RWPE1 (cell line): ENCODE measurements around the gene ACKR1.

Experiments
- CTCF ChIA-PET: fragments of 350-600 bp; sonication (Branson Sonifier 250); formaldehyde crosslinking; extraction: SDS; loops from one replicate; lab custom pipeline; 2021; lab: Yijun Ruan, JAX
- POLR2A ChIA-PET: fragments of 400-600 bp; formaldehyde crosslinking; extraction: SDS; loops from one replicate; lab custom pipeline; 2020; ENCODE audit warnings: antibody characterized with exemption; ENCODE audit not compliant: low non-redundant PET; lab: Yijun Ruan, JAX
- DNase-seq: peaks from one replicate; pipeline ENCODE4 v3.0.0; 2012; ENCODE audit warnings: low spot score
- H3K27ac ChIP-seq: fragments of 450-650 bp; 2 replicates; pipeline ENCODE4 v1.5.1; 2017
- CTCF ChIP-seq: fragments of 450-650 bp; conservative IDR thresholded peaks from 2 replicates; pipeline ENCODE4 v1.5.1; 2017; ENCODE audit warnings: low read depth, mild to moderate bottlenecking

The ACKR1 gene

GRCh38 chr1:159197561-159198557 is 6.8 kb upstream of the ACKR1 start:
- POLR2A ChIA-PET = no interaction called here
- DNase-seq = peak; percentile 62

GRCh38 chr1:159199901-159200300 is 4.8 kb upstream of the ACKR1 start:
- no peak for TF ChIP-seq CTCF
- no peak for DNase-seq
- ChIA-PET POLR2A (no interaction called here), CTCF (no interaction called here)
- H3K27ac ChIP-seq = no peak overlapping the region

More at GRCh38 chr1:159197561-159198557, 6.8 kb upstream of the ACKR1 start:
- no peak overlapping the region for H3K27ac ChIP-seq
- CTCF ChIA-PET = interaction anchor here (0.5 to 3.7 kb wide), 17 partner anchors 10 to 1646 kb away, joined by 3 to 23 read pairs (median 3); no protein-coding TSS in a partner anchor
- peak; percentile 89 for TF ChIP-seq CTCF

GRCh38 chr1:159200769-159201168 is 3.9 kb upstream of the ACKR1 start:
- CTCF ChIA-PET = interaction anchor here (0.6 kb wide), 1 partner anchor 364 kb away, joined by 4 read pairs; no protein-coding TSS in a partner anchor
- DNase-seq = no peak

GRCh38 chr1:159201642-159202041 is 3.0 kb upstream of the ACKR1 start:
- no peak for DNase-seq
- H3K27ac ChIP-seq = no peak overlapping the region
- ChIA-PET POLR2A (no interaction called here), CTCF (no interaction called here)
- TF ChIP-seq CTCF = no peak

More at GRCh38 chr1:159200769-159201168, 3.9 kb upstream of the ACKR1 start:
- POLR2A ChIA-PET = no interaction called here
- no peak for TF ChIP-seq CTCF
- H3K27ac ChIP-seq = no peak overlapping the region

GRCh38 chr1:159203610-159204009 is 1.1 kb upstream of the ACKR1 start:
- CTCF ChIA-PET = interaction anchor here (1.0 kb wide), 1 partner anchor 10 kb away, joined by 5 read pairs; no protein-coding TSS in a partner anchor
- H3K27ac ChIP-seq = no peak overlapping the region
- POLR2A ChIA-PET = no interaction called here
- no peak for DNase-seq
- no peak for TF ChIP-seq CTCF

GRCh38 chr1:159205225-159205624 is 550 bp downstream of the ACKR1 start:
- DNase-seq = no peak
- no peak overlapping the region for H3K27ac ChIP-seq
- ChIA-PET POLR2A (no interaction called here), CTCF (interaction anchor here (0.5 to 0.7 kb wide), 2 partner anchors 199 to 722 kb away, joined by 3 read pairs; no protein-coding TSS in a partner anchor)
- no peak for TF ChIP-seq CTCF
